GM04503 (cell line): ENCODE measurements around the gene ADAMTS13.

Source experiments
- DNase-seq: peaks from one replicate; pipeline ENCODE4 v3.0.0-alpha.2; 2012; ENCODE audit warnings: low read depth

ADAMTS13 gene

GRCh38 chr9:133490865-133491655, 68.9 kb downstream of the ADAMTS13 start:
- DNase-seq, result no peak

GRCh38 chr9:133491656-133491925, 69.4 kb downstream of the ADAMTS13 start:
- DNase-seq, result no peak

GRCh38 chr9:133492061-133493021, 70.2 kb downstream of the ADAMTS13 start:
- no peak for DNase-seq

- DNase-seq, result no peak
Observed at GRCh38 chr9:133493428-133493827, 71.3 kb downstream of the ADAMTS13 start.

- no peak for DNase-seq
Observed at GRCh38 chr9:133493845-133494540, 71.8 kb downstream of the ADAMTS13 start.

DNA sequence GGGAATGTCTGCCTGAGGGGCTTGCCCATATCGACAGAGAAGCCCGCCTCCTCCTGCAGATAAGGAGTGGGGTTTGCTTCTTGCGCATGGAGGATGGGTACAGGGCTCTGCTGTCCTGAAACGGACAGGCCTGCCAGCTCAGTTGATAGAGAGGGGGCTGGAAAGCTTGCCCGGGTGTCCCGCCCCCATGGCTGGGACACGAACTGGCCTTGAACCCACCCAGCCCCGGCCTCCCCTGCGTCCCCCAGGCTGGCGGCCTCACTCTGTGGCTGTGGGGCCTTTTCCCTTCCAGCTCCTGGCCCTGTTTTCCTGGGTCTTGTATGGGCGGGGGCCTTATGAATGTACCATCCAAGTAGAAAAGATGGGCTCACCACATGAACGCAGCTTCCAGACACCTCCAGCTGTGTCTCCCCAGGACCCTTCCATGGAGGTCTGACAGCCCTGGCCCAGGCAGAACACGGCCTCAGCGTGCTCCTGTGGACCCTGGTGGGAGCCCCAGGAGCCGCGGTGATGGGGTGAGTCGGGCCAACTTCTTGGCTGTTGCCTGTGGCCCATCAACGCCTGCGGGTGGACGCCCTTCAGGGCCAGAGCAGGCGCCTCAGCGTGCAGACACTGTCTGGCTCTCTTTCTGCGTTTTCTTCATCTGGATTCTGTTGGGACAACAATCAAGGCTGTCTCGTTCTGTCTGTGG, 72.6 kb downstream of the ADAMTS13 start:
- DNase-seq, result no peak

DNA sequence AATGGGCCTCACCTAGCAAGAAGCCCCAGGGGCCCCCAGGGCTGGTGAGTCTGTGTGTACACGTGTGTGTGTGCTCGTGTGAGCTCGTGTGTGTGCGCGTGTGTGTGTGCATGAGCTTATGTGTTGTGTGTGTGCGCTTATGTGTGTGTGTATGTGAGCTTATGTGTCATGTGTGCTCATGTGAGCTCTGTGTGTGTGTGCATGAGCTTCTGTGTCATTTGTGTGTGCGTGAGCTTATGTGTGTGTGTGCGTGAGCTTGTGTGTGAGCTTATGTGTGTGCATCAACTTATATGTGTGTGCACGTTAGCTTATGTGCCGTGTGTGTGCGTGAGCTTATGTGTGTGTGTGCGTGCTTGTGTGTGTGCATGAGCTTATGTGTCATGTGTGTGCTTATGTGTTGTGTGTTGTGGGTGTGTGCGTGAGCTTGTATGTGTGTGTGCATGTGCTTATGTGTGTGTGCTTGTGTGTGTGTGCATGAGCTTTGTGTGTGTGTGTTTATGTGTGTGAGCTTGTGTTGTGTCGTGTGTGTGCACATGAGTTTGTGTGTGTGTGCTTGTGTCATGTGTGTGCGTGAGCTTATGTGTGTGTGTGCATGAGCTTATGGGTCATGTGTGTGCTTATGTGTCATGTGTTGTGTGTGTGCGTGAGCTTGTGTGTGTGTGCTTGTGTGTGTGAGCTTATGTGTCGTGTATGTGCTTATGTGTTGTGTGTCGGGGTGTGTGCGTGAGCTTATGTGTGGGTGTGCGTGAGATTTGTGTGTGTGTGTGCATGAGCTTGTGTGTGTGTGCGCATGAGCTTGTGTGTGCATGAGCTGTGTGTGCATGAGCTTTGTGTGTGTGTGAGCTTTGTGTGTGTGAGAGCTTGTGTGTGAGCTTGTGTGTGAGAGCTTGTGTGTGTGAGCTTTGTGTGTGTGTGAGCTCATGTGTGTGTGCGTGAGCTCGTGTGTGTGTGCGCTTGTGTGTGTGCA, 73.4 kb downstream of the ADAMTS13 start:
- no peak for DNase-seq

- no peak for DNase-seq
Observed at GRCh38 chr9:133496861-133497842, 75.0 kb downstream of the ADAMTS13 start.

GRCh38 chr9:133499132-133499891, 77.1 kb downstream of the ADAMTS13 start:
- DNase-seq, result no peak

- no peak for DNase-seq
Observed at GRCh38 chr9:133499892-133500270, 77.7 kb downstream of the ADAMTS13 start.

DNA sequence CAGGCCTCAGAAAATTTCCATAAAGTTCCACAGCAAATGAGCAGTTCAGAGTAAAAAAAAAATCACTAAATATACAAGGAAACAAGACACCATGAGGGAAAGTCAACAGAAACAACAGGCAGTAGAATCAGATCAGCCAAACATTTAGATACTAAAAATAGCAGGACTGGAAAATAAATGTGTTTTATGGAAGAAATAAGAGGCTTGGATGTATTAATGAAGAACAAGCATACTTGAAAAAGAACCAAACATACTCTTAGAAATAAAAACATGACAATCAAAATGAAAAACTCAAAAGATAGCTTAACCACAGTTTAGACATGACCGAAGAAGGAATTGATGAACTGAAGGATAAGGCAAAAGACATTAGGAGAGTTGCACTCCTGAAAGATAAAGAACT, 79.9 kb downstream of the ADAMTS13 start:
- no peak for DNase-seq

GRCh38 chr9:133505186-133505830, 83.1 kb downstream of the ADAMTS13 start:
- DNase-seq, result no peak

DNA sequence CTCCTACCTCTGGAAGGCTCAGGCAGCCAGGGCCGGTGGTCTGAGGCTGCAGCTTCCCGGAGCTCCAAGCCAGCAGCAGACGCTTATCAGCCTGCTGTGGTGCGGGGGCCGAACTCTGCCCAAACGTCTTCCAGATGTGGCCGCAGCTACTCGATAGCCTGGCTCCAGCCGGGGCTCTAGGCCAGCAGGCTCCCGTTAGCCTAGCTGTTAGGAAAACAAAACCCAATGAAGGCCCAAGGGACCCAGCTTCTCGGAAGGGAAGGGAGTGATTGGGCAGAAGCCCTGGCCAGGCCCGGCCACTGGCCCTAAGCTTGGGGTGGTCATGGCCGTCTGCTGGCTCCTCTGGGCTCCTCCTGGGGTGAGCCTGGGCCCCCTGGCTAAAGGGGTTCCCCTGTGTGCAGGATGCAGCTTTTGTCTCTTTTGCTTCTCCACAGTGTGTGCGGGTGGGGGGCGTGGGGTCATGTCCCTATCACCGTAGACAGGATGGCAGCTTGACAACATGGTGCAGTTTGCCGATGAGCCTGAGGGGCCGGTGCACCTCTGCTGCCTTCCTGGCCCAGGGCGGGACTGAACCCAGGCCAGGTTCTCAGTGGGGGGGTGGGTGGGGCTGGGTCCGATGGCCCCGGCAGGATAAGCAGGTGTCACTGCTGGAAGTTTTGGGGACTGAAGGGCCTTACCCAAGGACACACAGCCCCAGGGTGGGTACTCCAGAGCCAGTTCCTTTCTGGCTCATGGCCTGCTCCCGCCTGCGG, 83.9 kb downstream of the ADAMTS13 start:
- peak; percentile 59 for DNase-seq

DNA sequence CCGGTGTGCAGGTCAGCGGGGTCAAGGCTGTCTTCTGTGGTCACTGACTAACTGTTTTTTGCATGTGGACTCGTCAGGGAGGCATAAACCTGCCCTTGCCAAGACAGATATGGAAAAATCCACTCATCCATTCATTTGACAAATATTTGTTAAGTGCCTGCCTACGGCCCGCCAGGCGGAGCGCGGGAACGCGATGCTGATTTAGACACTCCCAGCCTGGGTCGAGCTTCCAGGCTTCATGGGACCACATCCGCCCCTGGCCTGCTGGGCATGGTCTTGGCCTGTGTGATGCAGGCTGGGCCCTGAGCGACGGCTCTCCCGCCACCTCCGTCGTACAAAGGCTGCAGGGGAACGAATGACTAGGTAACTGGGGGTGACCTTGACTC, 84.5 kb downstream of the ADAMTS13 start:
- DNase-seq, result peak; percentile 86

GRCh38 chr9:133507246-133507965, 85.2 kb downstream of the ADAMTS13 start:
- no peak for DNase-seq

DNA sequence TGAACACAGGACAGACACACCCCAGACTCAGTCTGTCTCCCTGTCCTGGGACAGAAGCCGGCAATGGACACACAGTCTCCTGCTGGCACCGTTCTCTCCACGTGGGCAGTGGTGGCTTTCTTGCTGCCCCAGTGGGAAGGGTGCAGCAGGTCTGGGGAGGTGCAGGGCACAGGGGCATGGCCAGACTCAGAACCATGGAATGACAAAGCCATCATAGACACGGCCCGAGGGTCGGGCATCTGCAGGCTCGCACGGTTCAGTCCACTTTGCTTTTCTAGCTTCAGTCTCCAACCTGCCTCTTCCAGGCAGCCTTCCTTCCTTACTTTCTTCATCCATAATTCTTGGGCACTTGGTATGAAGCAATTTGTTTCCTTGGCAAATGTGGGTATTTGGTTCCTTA, 85.9 kb downstream of the ADAMTS13 start:
- no peak for DNase-seq
